ENCODE results near the gene PLAGL2.

The PLAGL2 gene

GRCh38 chr20:32144898-32145662 is 62.5 kb downstream of the PLAGL2 start:
- no peak for DNase-seq

GRCh38 chr20:32142991-32143390 is 64.6 kb downstream of the PLAGL2 start:
- DNase-seq = no peak

All from bone marrow (tissue), 2 donors.